ENCODE data around the gene STAC3.

The STAC3 gene

GRCh38 chr12:57222286-57223190, 28.4 kb downstream of the STAC3 start:
- DNase-seq: no peak

- DNase-seq: no peak
Observed at GRCh38 chr12:57221169-57221917, 29.6 kb downstream of the STAC3 start.

- no peak for DNase-seq
Observed at GRCh38 chr12:57220770-57221168, 30.2 kb downstream of the STAC3 start.

DNA sequence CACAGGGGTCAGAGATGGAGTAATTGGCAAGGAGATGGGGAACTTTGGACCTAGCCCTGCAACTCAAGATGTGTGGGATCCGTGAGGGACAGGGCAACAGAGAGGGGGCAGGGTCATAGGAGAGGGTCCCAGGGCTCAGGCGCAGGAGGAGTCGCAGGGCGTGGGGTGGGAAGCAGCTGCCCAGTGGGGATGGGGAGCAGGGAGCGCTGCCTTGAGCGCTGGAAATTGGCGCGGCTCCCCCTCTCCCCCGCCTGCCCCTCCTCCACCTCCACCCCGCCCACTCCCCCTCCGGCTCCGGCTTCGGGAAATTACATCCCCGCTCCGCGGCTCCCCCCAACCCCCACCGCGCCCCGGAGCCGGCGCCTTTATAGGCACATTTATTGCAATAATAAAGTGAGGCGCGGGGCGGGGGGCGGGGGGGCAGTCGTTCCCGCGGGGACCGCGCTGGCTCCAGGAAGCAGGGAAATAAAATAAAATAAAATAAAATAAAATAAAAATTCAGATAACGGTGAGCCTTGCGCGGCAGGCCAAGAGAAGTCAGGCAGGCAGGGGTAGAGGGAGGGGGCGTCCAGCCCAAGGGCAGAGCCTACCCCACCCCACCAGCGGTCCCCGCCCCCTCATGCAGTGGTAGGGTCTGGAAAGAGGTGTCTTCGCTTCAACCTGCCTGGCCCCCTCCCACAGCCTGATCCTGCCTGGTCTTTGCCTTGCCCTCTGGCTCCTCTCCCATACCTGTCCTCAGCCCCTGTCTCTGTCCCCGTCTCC, 30.8 kb downstream of the STAC3 start:
- no peak for DNase-seq

DNA sequence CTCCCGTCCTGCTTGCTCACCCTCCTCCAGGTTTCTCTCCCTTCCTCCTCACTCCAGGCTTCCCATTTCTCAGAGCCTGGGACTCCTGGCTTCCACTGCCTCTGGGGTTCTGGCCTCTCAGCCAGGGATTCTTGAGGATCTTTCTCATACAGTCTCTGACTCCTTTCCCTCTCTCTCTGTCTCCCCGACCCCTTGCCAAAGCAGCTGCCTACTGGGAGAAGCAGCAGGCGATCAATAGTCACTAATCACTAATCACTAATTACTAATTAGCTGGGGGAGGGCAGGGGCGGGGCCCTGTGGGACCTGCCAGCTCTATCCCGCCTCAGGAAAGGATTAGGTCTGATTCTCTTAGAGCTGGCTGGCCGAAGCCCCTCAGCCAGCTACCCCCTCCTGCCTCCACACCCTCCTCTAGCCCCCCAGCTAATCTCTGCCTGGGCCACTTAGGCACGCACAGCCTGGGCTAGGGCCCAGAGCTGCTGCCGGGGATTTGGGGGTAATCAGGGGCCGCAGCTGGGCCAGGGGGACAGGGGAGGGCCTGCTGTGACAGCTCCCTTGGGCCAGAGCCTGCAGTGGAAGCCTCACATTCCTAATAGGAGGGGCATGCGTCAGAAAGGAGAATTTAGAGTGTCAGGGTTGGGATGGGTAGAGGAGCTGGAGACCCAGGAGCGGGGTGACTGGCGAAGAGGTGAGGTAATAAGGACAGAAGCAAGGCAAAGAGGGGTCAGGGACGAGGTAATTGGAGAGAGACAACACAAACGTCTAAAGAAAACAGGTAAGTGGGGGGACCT, 31.6 kb downstream of the STAC3 start:
- no peak for DNase-seq

DNA sequence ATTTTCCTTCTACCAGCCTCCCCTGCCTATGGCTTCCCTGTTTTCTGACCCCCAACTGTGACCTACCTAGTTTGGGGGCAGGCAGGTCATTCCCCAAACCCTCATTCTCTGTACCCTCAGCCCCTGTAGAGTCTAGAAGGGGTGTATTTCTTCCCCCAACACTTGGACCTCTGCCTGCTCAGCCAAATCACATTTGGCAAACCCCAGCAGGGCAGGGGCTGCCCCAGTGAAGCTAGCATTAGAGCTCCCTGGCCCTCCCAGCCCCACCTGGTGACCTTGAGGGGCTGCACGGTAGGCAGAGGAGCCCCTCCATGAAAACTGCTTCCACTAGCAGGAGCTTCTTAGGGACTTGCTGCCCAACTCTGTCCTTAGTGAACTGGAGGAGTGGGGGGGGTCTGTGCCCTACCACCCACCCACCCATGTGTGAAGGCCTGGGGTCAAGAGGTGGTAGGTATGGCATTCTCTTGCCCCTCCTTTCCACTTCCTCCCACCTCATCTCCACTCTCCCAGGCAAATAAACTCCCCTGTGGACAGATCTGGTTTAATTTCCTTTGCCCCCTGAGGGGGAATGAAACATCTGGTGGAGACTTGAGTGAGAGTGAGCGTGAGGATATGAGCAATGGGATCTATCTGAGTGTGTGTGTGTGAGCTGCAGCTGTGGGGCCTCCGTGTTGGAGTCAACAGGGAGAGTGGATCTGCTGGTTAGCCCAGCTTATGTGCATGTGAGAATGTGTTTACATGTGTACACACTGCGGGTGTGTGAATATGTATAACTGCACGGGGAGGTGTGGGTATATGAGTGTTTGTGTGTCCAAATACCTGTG, 32.7 kb downstream of the STAC3 start:
- peak; percentile 25 for DNase-seq

DNA sequence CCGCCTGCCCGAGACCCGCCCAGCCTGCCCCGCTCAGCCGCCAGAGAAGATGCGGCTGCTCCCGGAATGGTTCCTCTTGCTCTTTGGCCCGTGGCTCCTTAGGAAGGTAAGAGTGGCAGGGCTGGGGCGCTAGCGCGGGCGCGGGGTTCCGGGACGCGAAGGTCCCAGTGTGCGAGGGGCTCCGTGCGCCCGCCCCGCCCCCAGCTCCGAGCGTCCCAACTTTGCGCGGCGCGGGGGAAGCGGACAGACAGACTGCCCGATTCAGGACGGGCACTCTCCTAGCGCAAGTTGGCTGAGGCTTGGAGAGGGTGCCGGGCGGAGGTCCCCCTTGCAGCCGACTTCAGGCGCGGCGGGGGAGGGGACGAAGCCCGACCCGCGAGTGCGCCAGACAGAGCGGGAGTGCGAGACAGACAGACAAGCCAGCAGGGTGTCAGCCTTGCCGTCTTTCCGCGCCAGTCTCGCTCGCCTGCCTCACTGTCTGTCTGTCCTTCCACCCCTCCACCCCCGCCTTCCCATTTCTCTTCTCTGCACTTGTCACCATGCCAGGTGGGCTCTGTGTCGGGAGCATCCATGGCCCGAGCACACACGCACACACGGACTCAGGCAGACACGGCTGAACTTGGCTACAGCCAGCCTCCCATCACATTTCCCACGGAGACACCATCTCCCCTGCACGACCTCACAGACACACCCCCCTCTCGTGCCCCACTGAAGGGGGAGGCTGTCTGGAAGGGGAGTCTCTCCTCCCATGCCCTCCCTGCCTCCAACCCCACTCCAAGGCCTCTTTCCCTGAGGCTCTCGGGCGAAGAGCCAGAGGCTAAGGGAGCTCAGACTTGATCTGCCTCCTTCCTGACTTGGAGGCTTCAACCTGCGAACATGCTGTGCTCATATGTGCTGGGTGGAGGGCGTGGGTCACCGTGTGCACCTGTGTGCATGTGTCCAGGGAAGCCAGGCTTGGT, 33.8 kb downstream of the STAC3 start:
- DNase-seq: peak; percentile 66

DNA sequence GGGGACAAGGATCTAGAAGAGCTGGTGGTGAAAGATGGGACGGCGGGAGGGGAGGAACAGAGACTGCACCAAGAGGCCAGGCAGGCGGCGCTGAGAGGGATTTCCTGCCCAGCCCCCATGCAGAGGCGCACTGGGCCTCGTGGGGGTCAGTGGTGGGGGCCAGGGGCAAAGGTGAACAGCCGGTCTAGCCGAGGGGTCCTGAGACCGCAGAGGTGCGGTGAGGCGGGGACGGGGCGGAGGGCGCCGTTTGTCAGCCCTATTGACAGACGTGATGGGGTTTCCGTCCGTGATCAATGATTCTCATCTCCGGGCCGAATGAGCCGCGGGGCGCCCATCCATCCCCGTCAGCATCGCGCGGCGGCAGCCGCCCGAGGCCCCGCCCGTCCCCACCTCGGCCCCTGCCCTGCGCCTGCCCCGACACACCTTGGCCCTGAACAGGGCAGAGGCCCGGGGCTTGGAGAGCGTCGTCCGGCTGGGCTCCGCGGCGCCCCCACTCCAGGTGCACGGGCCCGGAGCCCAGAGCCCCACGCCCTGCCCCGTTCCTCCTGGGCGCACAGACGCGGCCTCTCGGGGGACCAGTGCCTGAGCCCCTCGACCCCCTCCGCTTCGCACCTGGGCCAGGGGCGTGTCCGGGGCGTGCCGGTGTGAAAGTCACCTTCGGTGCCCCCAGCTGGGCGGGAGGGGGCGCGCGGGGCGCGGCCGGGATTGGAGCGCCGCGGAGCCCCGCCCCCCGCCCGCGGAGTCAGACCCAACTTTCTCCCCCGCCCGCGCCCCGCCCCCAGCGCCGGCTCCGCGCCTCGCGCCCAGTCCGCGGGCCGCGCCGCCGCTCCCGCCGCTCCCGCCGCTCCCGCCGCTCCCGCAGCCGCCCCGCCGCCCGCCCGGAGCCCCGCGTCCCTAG, 34.7 kb downstream of the STAC3 start, which contains the start of gene NXPH4:
NXPH4 (plus strand) TSS at position 781 of the 898 bp plus-strand sequence. CDS start 176 bp downstream, outside the sequence.
- DNase-seq: peak; percentile 55

DNA sequence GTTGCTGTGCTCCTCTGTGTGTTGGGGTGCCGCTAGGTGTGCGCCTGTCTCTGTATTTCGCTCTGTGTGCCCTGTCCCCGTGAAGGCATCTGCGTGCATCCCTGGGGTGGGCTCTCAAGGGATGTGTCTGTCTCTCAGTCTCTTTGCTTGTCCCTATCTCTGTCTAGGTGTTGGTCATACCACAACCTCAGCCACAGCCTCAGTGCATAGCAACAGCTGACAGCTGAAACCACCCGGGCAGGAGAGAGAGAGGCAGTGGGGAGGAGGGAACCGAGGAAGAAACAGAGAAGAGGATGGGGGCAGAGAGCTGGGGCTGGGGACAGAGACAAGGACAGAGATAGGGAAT, 35.3 kb downstream of the STAC3 start:
- peak; percentile 47 for DNase-seq

- no peak for DNase-seq
Observed at GRCh38 chr12:57215065-57215464, 35.9 kb downstream of the STAC3 start.

DNA sequence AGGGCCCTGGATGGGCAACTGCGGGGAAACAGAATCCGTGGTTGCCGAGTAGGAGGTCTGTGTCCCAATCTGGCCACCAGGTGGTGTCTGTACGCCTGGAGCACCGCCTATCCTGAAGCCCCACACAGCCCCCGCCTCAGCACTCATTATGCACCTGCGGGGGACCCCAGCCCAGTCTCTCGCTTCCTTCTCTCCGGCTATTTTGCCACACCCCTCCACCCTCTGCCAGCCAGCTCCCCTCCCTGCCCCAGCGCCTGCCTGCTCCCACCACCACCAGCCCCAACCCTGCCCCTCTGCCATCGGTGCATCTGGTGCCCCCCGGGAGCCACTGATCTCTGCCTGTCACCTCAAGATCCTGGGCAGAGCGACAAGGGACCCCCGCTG, 36.6 kb downstream of the STAC3 start:
- peak; percentile 62 for DNase-seq

- DNase-seq: no peak
Observed at GRCh38 chr12:57213763-57214397, 37.1 kb downstream of the STAC3 start.

DNA sequence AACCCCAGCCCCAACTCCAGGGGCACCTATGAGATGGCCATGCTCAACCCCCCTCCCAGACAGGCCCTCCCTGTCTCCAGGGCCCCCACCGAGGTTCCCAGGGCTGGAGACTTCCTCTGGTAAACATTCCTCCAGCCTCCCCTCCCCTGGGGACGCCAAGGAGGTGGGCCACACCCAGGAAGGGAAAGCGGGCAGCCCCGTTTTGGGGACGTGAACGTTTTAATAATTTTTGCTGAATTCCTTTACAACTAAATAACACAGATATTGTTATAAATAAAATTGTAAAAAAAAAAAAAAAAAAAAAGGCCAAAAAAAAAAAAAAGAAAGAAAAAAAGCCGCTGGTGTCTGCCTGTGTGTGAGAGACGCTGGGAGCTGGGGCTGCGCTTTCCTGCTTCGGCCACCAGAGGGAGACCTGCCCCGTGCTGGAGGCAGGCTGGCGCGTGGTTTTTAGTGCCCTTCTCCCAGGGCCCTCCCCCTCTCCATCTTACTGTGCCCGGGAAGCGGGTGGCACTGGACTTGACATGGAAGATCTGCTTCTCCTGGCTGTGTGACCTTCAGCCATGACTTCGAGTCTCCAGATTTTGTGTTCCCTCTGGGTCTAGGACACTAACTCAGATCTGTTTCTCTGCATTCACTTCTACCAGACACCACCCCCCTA, 37.8 kb downstream of the STAC3 start:
- DNase-seq: peak; percentile 69

- DNase-seq: no peak
Observed at GRCh38 chr12:57212701-57213057, 38.3 kb downstream of the STAC3 start.

GRCh38 chr12:57211791-57212700, 38.9 kb downstream of the STAC3 start:
- DNase-seq: no peak

DNA sequence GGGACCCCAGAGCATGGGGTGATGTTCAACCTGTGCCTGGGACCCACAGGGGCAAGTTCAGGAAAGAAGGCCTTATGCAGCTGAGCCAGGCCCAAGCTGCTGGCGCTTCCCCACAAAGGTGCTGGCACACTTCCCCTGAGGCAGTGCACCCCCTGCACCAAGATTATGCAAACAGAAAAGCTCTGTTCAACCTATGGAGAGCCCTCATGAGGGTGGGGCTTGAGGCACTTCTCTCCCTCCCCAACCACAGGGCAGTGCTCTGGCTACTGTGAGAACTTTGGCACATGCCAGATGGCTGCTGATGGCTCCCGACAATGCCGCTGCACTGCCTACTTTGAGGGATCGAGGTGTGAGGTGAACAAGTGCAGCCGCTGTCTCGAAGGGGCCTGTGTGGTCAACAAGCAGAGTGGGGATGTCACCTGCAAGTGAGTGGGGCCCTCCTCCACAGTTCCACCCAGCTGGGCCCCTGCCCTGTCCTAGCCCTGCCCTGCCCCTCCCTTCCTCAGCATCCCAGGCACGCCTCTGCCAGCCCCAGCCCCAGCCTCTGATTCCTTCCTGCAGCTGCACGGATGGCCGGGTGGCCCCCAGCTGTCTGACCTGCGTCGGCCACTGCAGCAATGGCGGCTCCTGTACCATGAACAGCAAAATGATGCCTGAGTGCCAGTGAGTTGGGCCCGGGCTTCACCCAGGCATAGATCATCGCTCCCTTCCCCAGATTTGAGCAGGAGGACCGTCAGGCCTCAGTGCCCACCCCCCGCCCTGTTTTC, 39.9 kb downstream of the STAC3 start:
- DNase-seq: peak; percentile 23

Measured in right kidney (tissue), 1 donor.